Fibroblast of lung (primary cell): ENCODE data around the gene CD109. TPM values are rescaled to one million over a fixed set of nuclear protein-coding genes. Genes with fewer than 3 reads are reported as not detected.

Experiments used
- DNase-seq, 2 donors: peaks; one replicate each; pipeline versions ENCODE4 v3.0.0 to v3.0.0-alpha.2; 2010; ENCODE audit warnings: low read depth in 2 of 2
- H2AFZ ChIP-seq: 2 replicates; pipeline ENCODE4 v1.5.1; 2012; ENCODE audit warnings: low read length, control low read depth, inconsistent platforms
- H3K27ac ChIP-seq: 2 replicates; pipeline ENCODE4 v1.5.1; 2011; ENCODE audit warnings: low read length, control low read depth; ENCODE audit not compliant: insufficient read depth
- H3K27me3 ChIP-seq: 2 replicates; pipeline ENCODE4 v1.5.1; 2011; ENCODE audit warnings: mild to moderate bottlenecking, low read length; ENCODE audit not compliant: control insufficient read depth, insufficient read depth
- H3K36me3 ChIP-seq: 2 replicates; pipeline ENCODE4 v1.5.1; 2011; ENCODE audit warnings: low read length; ENCODE audit not compliant: control insufficient read depth, insufficient read depth
- H3K4me1 ChIP-seq: 2 replicates; pipeline ENCODE4 v1.5.1; 2011; ENCODE audit warnings: low read length; ENCODE audit not compliant: control insufficient read depth, insufficient read depth; ENCODE audit errors: extremely low read depth
- H3K4me2 ChIP-seq: 2 replicates; pipeline ENCODE4 v1.5.1; 2011; ENCODE audit warnings: low read length, control low read depth; ENCODE audit not compliant: insufficient read depth; ENCODE audit errors: extremely low read depth
- H3K4me3 ChIP-seq, 4 experiments: fragments of 200-600 bp in 1 of 4; sonication (generic) in 1 of 4; replicated peaks in 1 of 4; 2 replicates each; pipeline ENCODE4 v1.5.1; 2011 to 2016; ENCODE audit warnings: low read length in 4 of 4, low read depth in 3 of 4, mild to moderate bottlenecking in 3 of 4, control low read depth in 2 of 4, inconsistent platforms in 1 of 4, mixed read lengths in 1 of 4; ENCODE audit not compliant: insufficient read depth in 1 of 4; ENCODE audit errors: control extremely low read depth in 1 of 4
- H3K79me2 ChIP-seq: 2 replicates; pipeline ENCODE4 v1.5.1; 2012; ENCODE audit warnings: mild to moderate bottlenecking, low read length, inconsistent platforms; ENCODE audit not compliant: control insufficient read depth, insufficient read depth
- H3K9ac ChIP-seq: 2 replicates; pipeline ENCODE4 v1.5.1; 2011; ENCODE audit warnings: mild to moderate bottlenecking, low read length, control low read depth; ENCODE audit not compliant: insufficient read depth
- H3K9me3 ChIP-seq: 2 replicates; pipeline ENCODE4 v1.5.1; 2012; ENCODE audit warnings: low read depth, low read length; ENCODE audit not compliant: control insufficient read depth, insufficient read depth
- H4K20me1 ChIP-seq: 2 replicates; pipeline ENCODE4 v1.5.1; 2011; ENCODE audit warnings: low read length; ENCODE audit not compliant: control insufficient read depth, insufficient read depth; ENCODE audit errors: extremely low read depth
- EZH2 ChIP-seq: IDR thresholded peaks from 2 replicates; pipeline ENCODE4 v1.5.1; 2012; ENCODE audit warnings: low read length, control low read depth, mild to moderate bottlenecking; ENCODE audit errors: missing control alignments
- polyA plus RNA-seq, 2 donors: library from polyadenylated mRNA; depleted of rRNA in 1 of 2; stranded (reverse) in 1 of 2; unstranded in 1 of 2; fragments of >200 nt; gene quantifications; 2 replicates each; pipeline ENCODE4 v1.2.1, GENCODE V29; 2011 to 2012; ENCODE audit warnings: missing spikeins in 1 of 2
- total RNA-seq: library from RNA; depleted of rRNA; stranded (reverse); fragments of >200 nt; gene quantifications from 2 replicates; pipeline ENCODE4 v1.2.1, GENCODE V29; 2014
- TF ChIP-seq, protein P1 (sequence below), 2 donors: IDR thresholded peaks in 1 of 2; conservative IDR thresholded peaks in 1 of 2; 1 replicate in 1 of 2; 2 replicates in 1 of 2; pipeline ENCODE4 v1.5.1; 2011 to 2012; ENCODE audit warnings: low read length in 2 of 2, control low read depth in 1 of 2, inconsistent platforms in 1 of 2, low read depth in 1 of 2, mild to moderate bottlenecking in 1 of 2

The CD109 gene
- total and polyA plus RNA-seq, 2 donors (not counting 1 experiment from before 2014, with no cell fraction given): 48.4 to 51.2 TPM

GRCh38 chr6:73823832-73824231 is 127.8 kb downstream of the CD109 start:
- no peaks in the 10 kb centered on the region for H4K20me1 ChIP-seq
- H3K4me2 ChIP-seq: no peak overlapping the region
- H3K27ac ChIP-seq: no peak overlapping the region
- no peaks in the 10 kb centered on the region for H3K9me3 ChIP-seq
- H3K36me3 ChIP-seq: no peaks in the 10 kb centered on the region
- no peak for DNase-seq
- H3K4me3 ChIP-seq: no peak overlapping the region
- no peaks in the 10 kb centered on the region for H3K27me3 ChIP-seq
- no peaks in the 10 kb centered on the region for H3K79me2 ChIP-seq
- H2AFZ ChIP-seq: no peak overlapping the region
- TF ChIP-seq, protein P1, sequence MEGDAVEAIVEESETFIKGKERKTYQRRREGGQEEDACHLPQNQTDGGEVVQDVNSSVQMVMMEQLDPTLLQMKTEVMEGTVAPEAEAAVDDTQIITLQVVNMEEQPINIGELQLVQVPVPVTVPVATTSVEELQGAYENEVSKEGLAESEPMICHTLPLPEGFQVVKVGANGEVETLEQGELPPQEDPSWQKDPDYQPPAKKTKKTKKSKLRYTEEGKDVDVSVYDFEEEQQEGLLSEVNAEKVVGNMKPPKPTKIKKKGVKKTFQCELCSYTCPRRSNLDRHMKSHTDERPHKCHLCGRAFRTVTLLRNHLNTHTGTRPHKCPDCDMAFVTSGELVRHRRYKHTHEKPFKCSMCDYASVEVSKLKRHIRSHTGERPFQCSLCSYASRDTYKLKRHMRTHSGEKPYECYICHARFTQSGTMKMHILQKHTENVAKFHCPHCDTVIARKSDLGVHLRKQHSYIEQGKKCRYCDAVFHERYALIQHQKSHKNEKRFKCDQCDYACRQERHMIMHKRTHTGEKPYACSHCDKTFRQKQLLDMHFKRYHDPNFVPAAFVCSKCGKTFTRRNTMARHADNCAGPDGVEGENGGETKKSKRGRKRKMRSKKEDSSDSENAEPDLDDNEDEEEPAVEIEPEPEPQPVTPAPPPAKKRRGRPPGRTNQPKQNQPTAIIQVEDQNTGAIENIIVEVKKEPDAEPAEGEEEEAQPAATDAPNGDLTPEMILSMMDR (conservative IDR thresholded peaks at IDR 0.05 in 1 of 2, IDR thresholded peaks at IDR 0.05 in 1 of 2; ENCODE audit: low read depth in 1 of 2, low read length in 2 of 2): no peak
- TF ChIP-seq EZH2: no peak
- no peak overlapping the region for H3K9ac ChIP-seq
- no peaks in the 10 kb centered on the region for H3K4me1 ChIP-seq

DNA sequence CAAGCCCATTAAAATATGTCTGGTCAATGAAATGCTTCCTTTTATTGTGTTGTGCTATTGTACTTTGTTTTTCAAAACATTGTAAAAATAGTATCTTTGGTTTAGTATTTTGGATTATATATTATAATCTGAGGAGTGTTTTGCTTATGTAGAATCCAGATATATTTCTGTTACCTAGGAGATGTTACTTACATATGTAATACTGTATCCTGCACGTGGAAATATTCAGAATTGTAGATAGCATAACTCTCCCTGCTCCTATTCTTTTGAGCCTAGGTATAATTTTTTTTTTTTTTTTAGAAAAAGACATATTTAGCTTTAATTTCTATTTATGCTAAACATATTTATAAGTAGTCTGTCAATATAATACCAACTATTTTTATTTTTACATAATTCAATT is 130.6 kb downstream of the CD109 start:
- H3K79me2 ChIP-seq: no peaks in the 10 kb centered on the region
- TF ChIP-seq, protein P1 (conservative IDR thresholded peaks at IDR 0.05 in 1 of 2, IDR thresholded peaks at IDR 0.05 in 1 of 2; ENCODE audit: low read depth in 1 of 2, low read length in 2 of 2): no peak
- no peak for TF ChIP-seq EZH2
- H3K4me2 ChIP-seq: no peak overlapping the region
- H2AFZ ChIP-seq: no peak overlapping the region
- H3K9ac ChIP-seq: no peak overlapping the region
- H3K36me3 ChIP-seq: no peaks in the 10 kb centered on the region
- DNase-seq: no peak
- H3K27me3 ChIP-seq: no peaks in the 10 kb centered on the region
- H3K4me1 ChIP-seq: no peaks in the 10 kb centered on the region
- H3K9me3 ChIP-seq: no peaks in the 10 kb centered on the region
- H4K20me1 ChIP-seq: no peaks in the 10 kb centered on the region
- H3K4me3 ChIP-seq: no peak overlapping the region
- no peak overlapping the region for H3K27ac ChIP-seq

DNA sequence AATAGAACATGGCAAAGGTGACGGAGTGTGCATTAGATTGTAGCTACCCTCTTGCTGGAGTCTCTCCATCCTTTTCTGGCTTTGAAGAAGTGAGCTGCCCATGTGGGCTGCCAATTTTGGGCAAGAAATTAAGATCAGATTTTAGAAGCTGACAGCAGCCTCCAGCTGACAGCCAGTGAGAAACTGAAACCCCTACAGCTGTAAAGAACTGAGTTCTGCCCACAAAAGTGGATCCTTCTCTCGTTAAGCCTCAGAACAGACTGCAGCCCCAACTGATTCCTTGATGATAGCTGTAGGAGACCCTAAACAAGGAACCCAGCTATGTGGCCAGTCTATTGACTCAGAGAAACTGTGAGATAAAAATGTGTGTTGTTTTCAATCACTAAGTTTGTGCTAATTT is 134.1 kb downstream of the CD109 start:
- no peak overlapping the region for H3K9ac ChIP-seq

More for the DNA sequence above, 134.1 kb downstream of the CD109 start:
- Histone ChIP-seq H3K27me3 (no peaks in the 10 kb centered on the region), H3K36me3 (no peaks in the 10 kb centered on the region), H2AFZ (no peak overlapping the region), H3K27ac (no peak overlapping the region), H4K20me1 (no peaks in the 10 kb centered on the region), H3K4me1 (no peaks in the 10 kb centered on the region), H3K79me2 (no peaks in the 10 kb centered on the region), H3K4me2 (no peak overlapping the region), H3K9me3 (no peaks in the 10 kb centered on the region), H3K4me3 (no peak overlapping the region)
- DNase-seq: no peak
- TF ChIP-seq, protein P1 (conservative IDR thresholded peaks at IDR 0.05 in 1 of 2, IDR thresholded peaks at IDR 0.05 in 1 of 2; ENCODE audit: low read depth in 1 of 2, low read length in 2 of 2): no peak
- no peak for TF ChIP-seq EZH2
